B cell (primary cell): ENCODE measurements around the gene LRCH1. TPM values are rescaled to one million over a fixed set of nuclear protein-coding genes. Genes with fewer than 3 reads are reported as not detected.

ENCODE experiments used
- ATAC-seq: fragments of 200-7000 bp; cut with Tn5 transposase; one replicate; pipeline ENCODE4 v1.10.0; 2021; ENCODE audit warnings: low read depth, mild to moderate bottlenecking, moderate number of reproducible peaks, moderate library complexity
- CTCF ChIA-PET: fragments of 350-600 bp; sonication (Branson Sonifier 250); formaldehyde crosslinking; loops from one replicate; lab custom pipeline; 2021; ENCODE audit warnings: antibody characterized with exemption, inconsistent platforms; lab: Charles Lee
- POLR2A ChIA-PET: fragments of 350-600 bp; sonication (Branson Sonifier 250); formaldehyde crosslinking; loops from one replicate; lab custom pipeline; 2021; ENCODE audit warnings: antibody characterized with exemption; lab: Charles Lee
- DNase-seq: peaks from one replicate; pipeline ENCODE4 v3.0.0; 2013
- H2AFZ ChIP-seq: 2 replicates; pipeline ENCODE4 v1.6.1; 2012; ENCODE audit warnings: mild to moderate bottlenecking, low read depth, low read length; ENCODE audit not compliant: insufficient read depth, poor library complexity, severe bottlenecking
- H3K27ac ChIP-seq, 2 donors: 1 replicate in 1 of 2; 2 replicates in 1 of 2; pipeline ENCODE4 v1.5.1; 2012 to 2013; ENCODE audit warnings: low read length in 2 of 2, mild to moderate bottlenecking in 2 of 2, moderate library complexity in 1 of 2
- H3K27me3 ChIP-seq, 4 experiments: fragments of 200-600 bp in 1 of 4; sonication (generic) in 1 of 4; replicated peaks in 1 of 4; 1 replicate in 2 of 4; 2 replicates in 2 of 4; pipeline versions ENCODE4 v1.6.1 to v1.7.0; 2013 to 2016; ENCODE audit warnings: low read length in 3 of 4, mild to moderate bottlenecking in 2 of 4, mixed read lengths in 1 of 4, moderate library complexity in 1 of 4; ENCODE audit not compliant: insufficient read depth in 4 of 4, control insufficient read depth in 3 of 4; ENCODE audit errors: control extremely low read depth in 1 of 4
- H3K36me3 ChIP-seq, 2 experiments: replicated peaks in 1 of 2; 1 replicate in 1 of 2; 2 replicates in 1 of 2; pipeline versions ENCODE4 v1.6.1 to v1.7.1; 2013; ENCODE audit warnings: low read length in 1 of 2; ENCODE audit not compliant: insufficient read depth in 2 of 2, control insufficient read depth in 1 of 2; ENCODE audit errors: control extremely low read depth in 1 of 2, extremely low read depth in 1 of 2
- H3K4me1 ChIP-seq, 2 donors: fragments of 200-600 bp in 1 of 2; sonication (generic) in 1 of 2; 1 replicate in 1 of 2; 2 replicates in 1 of 2; pipeline versions ENCODE4 v1.5.1 to v1.6.1; 2013 to 2017; ENCODE audit warnings: low read length in 2 of 2; ENCODE audit not compliant: control insufficient read depth in 2 of 2, insufficient read depth in 2 of 2
- H3K4me2 ChIP-seq: replicated peaks from 2 replicates; pipeline ENCODE3; 2012; ENCODE audit warnings: mild to moderate bottlenecking, low read depth, low read length; ENCODE audit not compliant: poor library complexity, severe bottlenecking
- H3K4me3 ChIP-seq, 5 experiments: fragments of 200-600 bp in 1 of 5; sonication (generic) in 1 of 5; 1 replicate in 3 of 5; 2 replicates in 2 of 5; pipeline versions ENCODE4 v1.5.1 to v1.7.0; 2011 to 2016; ENCODE audit warnings: low read length in 4 of 5, mild to moderate bottlenecking in 4 of 5, low read depth in 2 of 5, control low read depth in 1 of 5, moderate library complexity in 1 of 5; ENCODE audit not compliant: insufficient read depth in 1 of 5; ENCODE audit errors: control extremely low read depth in 1 of 5, extremely low read depth in 1 of 5
- H3K79me2 ChIP-seq: fragments of 200-600 bp; sonication (generic); one replicate; pipeline ENCODE4 v1.6.0; 2016; ENCODE audit warnings: low read length; ENCODE audit not compliant: control insufficient read depth, insufficient read depth
- H3K9ac ChIP-seq: fragments of 200-600 bp; sonication (generic); 2 replicates; pipeline ENCODE4 v1.6.1; 2017; ENCODE audit warnings: mild to moderate bottlenecking, low read length, moderate library complexity
- H3K9me3 ChIP-seq, 3 donors: one replicate each; pipeline versions ENCODE4 v1.6.1 to v1.7.1; 2013; ENCODE audit warnings: low read length in 2 of 3; ENCODE audit not compliant: control insufficient read depth in 2 of 3, insufficient read depth in 1 of 3; ENCODE audit errors: control extremely low read depth in 1 of 3
- H4K20me1 ChIP-seq: 2 replicates; pipeline ENCODE4 v1.6.0; 2012; ENCODE audit warnings: mild to moderate bottlenecking, low read length; ENCODE audit not compliant: insufficient read depth, control insufficient read depth, poor library complexity, severe bottlenecking
- H3K27ac Mint-ChIP-seq: one replicate; pipeline ENCODE4 v1.8.0; 2021; ENCODE audit warnings: mixed read lengths
- H3K27me3 Mint-ChIP-seq: one replicate; pipeline ENCODE4 v1.8.0; 2021; ENCODE audit warnings: mixed read lengths
- H3K4me1 Mint-ChIP-seq: one replicate; pipeline ENCODE4 v1.8.0; 2021; ENCODE audit warnings: mixed read lengths
- H3K4me3 Mint-ChIP-seq: one replicate; pipeline ENCODE4 v1.8.0; 2021; ENCODE audit warnings: mixed read lengths
- H3K9me3 Mint-ChIP-seq: one replicate; pipeline ENCODE4 v1.8.0; 2022; ENCODE audit warnings: mixed read lengths; ENCODE audit not compliant: insufficient read depth
- CTCF ChIP-seq: fragments of 200-600 bp; IDR thresholded peaks from one replicate; pipeline ENCODE4 v1.8.0; 2022; ENCODE audit warnings: antibody characterized with exemption, mild to moderate bottlenecking
- EZH2 ChIP-seq: IDR thresholded peaks from 2 replicates; pipeline ENCODE4 v1.6.1; 2012; ENCODE audit warnings: borderline replicate concordance, low read depth, mild to moderate bottlenecking, moderate library complexity, low read length; ENCODE audit not compliant: insufficient read depth, poor library complexity, severe bottlenecking
- WGBS: methylation state at CpG from one replicate; pipeline ENCODE4 v1.1.5; 2013; ENCODE audit warnings: missing lambda C conversion rate; ENCODE audit not compliant: insufficient coverage; 5-methylcytosine and 5-hydroxymethylcytosine counted together
- intact Hi-C: fragments of 100-400 bp; cut with micrococcal nuclease; formaldehyde crosslinking; loops from one replicate; pipeline ENCODE4 v1.10.0; 2022
- polyA plus RNA-seq: library from polyadenylated mRNA; depleted of rRNA; stranded (reverse); fragments of >200 nt; gene quantifications from 2 replicates; pipeline ENCODE4 v1.2.3, GENCODE V29; 2012
- total RNA-seq, 2 donors: library from RNA; stranded (reverse); fragments of 120-200 nt in 1 of 2; gene quantifications; 1 replicate in 1 of 2; 2 replicates in 1 of 2; pipeline versions ENCODE4 v1.2.3 to v1.2.4, GENCODE V29; 2013 to 2022

The LRCH1 gene
- total and polyA plus RNA-seq, 2 donors (not counting 1 experiment from before 2014, with no cell fraction given): 13.0 to 50.3 TPM

- H3K27me3 Mint-ChIP-seq: no peaks in the 10 kb centered on the region
- Histone ChIP-seq H4K20me1 (no peaks in the 10 kb centered on the region), H3K4me2 (no peak overlapping the region), H2AFZ (no peak overlapping the region), H3K79me2 (no peaks in the 10 kb centered on the region), H3K9me3 (no peaks in the 10 kb centered on the region), H3K36me3 (no peaks in the 10 kb centered on the region), H3K27ac (no peak overlapping the region), H3K4me1 (peaks cover 10% of the 10 kb centered on the region in 2 donors), H3K27me3 (peaks cover 0 to 12% (median 0%) of the 10 kb centered on the region in 4 experiments), H3K4me3 (no peak overlapping the region), H3K9ac (no peak overlapping the region)
- no peak overlapping the region for H3K27ac Mint-ChIP-seq
- peaks cover 20% of the 10 kb centered on the region for H3K4me1 Mint-ChIP-seq
- no peak for ATAC-seq
- H3K4me3 Mint-ChIP-seq: no peak overlapping the region
- intact Hi-C loops: no loop called here
- CTCF ChIA-PET: no interaction called here
- POLR2A ChIA-PET: no interaction called here
- TF ChIP-seq EZH2 (no peak), CTCF (no peak)
- no peaks in the 10 kb centered on the region for H3K9me3 Mint-ChIP-seq
- no peak for DNase-seq
- WGBS: 24% methylated on average over 2 of the region's 2 CpGs
These were observed 206.9 kb downstream of the LRCH1 start for GRCh38 chr13:46759846-46760245.

- WGBS: 100% methylated on average over 4 of the region's 4 CpGs
- no peak overlapping the region for H3K27ac Mint-ChIP-seq
- CTCF ChIA-PET: no interaction called here
- no peaks in the 10 kb centered on the region for H3K9me3 Mint-ChIP-seq
- H3K79me2 ChIP-seq: no peaks in the 10 kb centered on the region
- peaks cover 0 to 12% (median 0%) of the 10 kb centered on the region in 4 experiments for H3K27me3 ChIP-seq
- H2AFZ ChIP-seq: no peak overlapping the region
- no peak for ATAC-seq
- no peak overlapping the region for H3K27ac ChIP-seq
- no peaks in the 10 kb centered on the region for H3K36me3 ChIP-seq
- H3K4me2 ChIP-seq: no peak overlapping the region
- H3K4me1 Mint-ChIP-seq: peaks cover 20% of the 10 kb centered on the region
- no peak overlapping the region for H3K4me3 Mint-ChIP-seq
- H3K4me1 ChIP-seq: peaks cover 10% of the 10 kb centered on the region in 2 donors
- no peak overlapping the region for H3K9ac ChIP-seq
- POLR2A ChIA-PET: no interaction called here
- no peak for TF ChIP-seq CTCF
- no peak for DNase-seq
- no peaks in the 10 kb centered on the region for H3K27me3 Mint-ChIP-seq
- no peaks in the 10 kb centered on the region for H3K9me3 ChIP-seq
- H4K20me1 ChIP-seq: no peaks in the 10 kb centered on the region
- H3K4me3 ChIP-seq: no peak overlapping the region
- intact Hi-C loops: no loop called here
These were observed 208.2 kb downstream of the LRCH1 start for GRCh38 chr13:46761174-46761573.
